IPS DF 4.7 (cell line): ENCODE data around the gene TWIST1.

ENCODE experiments used
- DNase-seq: peaks from one replicate; pipeline ENCODE4 v3.0.0-alpha.2; 2013; ENCODE audit warnings: low spot score; ENCODE audit errors: extremely low read depth

Gene TWIST1

GRCh38 chr7:19117091-19117869 is at the start of gene TWIST1:
TSS of gene TWIST1 (minus strand) at chr7:19117636. CDS start at chr7:19117321, 315 bp downstream.
- no peak for DNase-seq

GRCh38 chr7:19161671-19162070 is 44.2 kb upstream of the TWIST1 start:
- DNase-seq: no peak

- no peak for DNase-seq
Measured at GRCh38 chr7:19146699-19147098, 29.3 kb upstream of the TWIST1 start.

- no peak for DNase-seq
Measured at GRCh38 chr7:19145434-19146115, 28.1 kb upstream of the TWIST1 start.

GRCh38 chr7:19144661-19145433 is 27.4 kb upstream of the TWIST1 start, which contains the start of gene FERD3L:
TSS of gene FERD3L (minus strand) at chr7:19145421. CDS start at chr7:19145362, 59 bp downstream.
- DNase-seq: no peak

GRCh38 chr7:19143881-19144574 is 26.6 kb upstream of the TWIST1 start:
- no peak for DNase-seq

- DNase-seq: no peak
Measured at GRCh38 chr7:19139706-19140327, 22.4 kb upstream of the TWIST1 start.

- DNase-seq: no peak
Measured at GRCh38 chr7:19133886-19134285, 16.4 kb upstream of the TWIST1 start.

- DNase-seq: no peak
Measured at GRCh38 chr7:19133390-19133789, 16.0 kb upstream of the TWIST1 start.

GRCh38 chr7:19128856-19129255 is 11.4 kb upstream of the TWIST1 start:
- no peak for DNase-seq

- DNase-seq: no peak
Measured at GRCh38 chr7:19121977-19122588, 4.6 kb upstream of the TWIST1 start.

GRCh38 chr7:19119870-19120486 is 2.5 kb upstream of the TWIST1 start:
- no peak for DNase-seq

GRCh38 chr7:19119372-19119771 is 1.9 kb upstream of the TWIST1 start:
- no peak for DNase-seq

- DNase-seq: no peak
Measured at GRCh38 chr7:19118636-19119371, 1.4 kb upstream of the TWIST1 start.

- DNase-seq: no peak
Measured at GRCh38 chr7:19117870-19118608, 603 bp upstream of the TWIST1 start.

GRCh38 chr7:19116121-19117090 is 1.0 kb downstream of the TWIST1 start:
- DNase-seq: no peak

- DNase-seq: no peak
Measured at GRCh38 chr7:19114551-19114855, 2.9 kb downstream of the TWIST1 start.
